Effector CD4-positive, alpha-beta T cell (primary cell): Measurements from ENCODE around the gene HSBP1.

Experiments used
- DNase-seq: peaks from one replicate; pipeline ENCODE4 v3.0.0-alpha.2; 2020
- total RNA-seq: gene quantifications from one replicate; lab custom pipeline; 2026; lab: John Stamatoyannopoulos, UW

The HSBP1 gene
- total RNA-seq = 7.3 reads per million, percentile 26 among the genes with 10 or more reads in this experiment

GRCh38 chr16:83807710-83808572 is at the start of gene HSBP1:
Gene HSBP1 (plus strand): TSS chr16:83807978. CDS start chr16:83808077, 99 bp downstream.
- peak; percentile 90 for DNase-seq

DNA sequence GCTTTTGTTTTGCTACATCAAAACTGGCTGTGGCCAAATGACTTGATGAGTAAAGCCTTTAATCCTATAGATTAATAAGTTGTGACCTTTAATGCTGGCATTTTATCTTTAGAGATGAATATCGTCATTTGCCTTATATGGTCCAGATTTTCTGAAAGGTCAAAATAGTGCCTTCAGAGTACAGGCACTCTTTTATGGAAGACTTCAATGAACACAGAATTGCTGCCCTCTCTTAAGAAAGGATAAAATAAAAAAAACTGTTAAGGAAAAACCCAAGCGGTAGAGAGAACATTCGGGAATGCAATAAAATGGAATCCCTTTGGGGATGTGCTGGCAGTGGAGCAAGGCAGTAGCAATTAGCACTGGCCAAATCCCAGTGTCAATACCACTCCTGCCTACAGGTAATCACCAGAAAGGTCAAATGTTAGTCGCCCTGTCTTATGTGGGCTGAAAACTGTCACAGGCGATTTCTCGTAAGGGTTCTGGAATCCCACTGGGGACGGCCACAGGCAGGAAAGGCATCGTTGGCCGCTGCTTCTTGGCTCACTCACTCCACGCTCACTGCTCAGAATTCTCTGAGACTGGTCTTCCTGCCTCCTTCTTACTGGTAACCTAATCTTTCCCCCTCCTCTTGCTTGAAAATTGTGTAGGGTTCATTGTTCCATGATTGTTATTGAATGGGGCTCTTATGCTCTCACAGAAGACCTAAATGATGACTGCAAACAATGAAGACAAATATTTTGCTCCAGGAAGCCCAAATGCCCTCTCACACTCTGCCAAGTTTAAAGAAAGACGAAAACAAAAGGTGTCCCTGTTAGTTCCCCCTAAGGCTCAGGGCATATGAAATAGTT is 45.4 kb upstream of the HSBP1 start:
- no peak for DNase-seq

GRCh38 chr16:83762992-83763358 is 44.8 kb upstream of the HSBP1 start:
- DNase-seq = no peak

DNA sequence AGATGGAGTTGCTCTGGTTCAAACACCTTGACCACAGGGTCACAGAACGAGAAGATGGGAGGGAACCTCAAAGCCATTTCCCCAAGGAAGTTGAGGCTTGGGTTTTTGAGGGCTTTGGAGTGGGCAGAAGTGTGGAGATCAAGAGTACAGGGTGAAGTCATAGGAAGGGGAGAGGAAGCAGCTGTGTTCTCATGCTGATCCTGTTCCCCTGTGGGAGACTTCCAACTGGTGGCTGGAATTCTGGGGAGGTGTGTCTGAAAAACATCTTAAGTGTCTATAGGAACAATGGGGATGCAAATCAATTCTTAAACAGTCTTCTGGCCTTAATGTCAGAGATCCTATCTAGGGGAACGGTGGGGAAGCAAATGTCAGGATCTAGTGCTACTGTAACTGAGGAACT is 38.8 kb upstream of the HSBP1 start:
- no peak for DNase-seq

DNA sequence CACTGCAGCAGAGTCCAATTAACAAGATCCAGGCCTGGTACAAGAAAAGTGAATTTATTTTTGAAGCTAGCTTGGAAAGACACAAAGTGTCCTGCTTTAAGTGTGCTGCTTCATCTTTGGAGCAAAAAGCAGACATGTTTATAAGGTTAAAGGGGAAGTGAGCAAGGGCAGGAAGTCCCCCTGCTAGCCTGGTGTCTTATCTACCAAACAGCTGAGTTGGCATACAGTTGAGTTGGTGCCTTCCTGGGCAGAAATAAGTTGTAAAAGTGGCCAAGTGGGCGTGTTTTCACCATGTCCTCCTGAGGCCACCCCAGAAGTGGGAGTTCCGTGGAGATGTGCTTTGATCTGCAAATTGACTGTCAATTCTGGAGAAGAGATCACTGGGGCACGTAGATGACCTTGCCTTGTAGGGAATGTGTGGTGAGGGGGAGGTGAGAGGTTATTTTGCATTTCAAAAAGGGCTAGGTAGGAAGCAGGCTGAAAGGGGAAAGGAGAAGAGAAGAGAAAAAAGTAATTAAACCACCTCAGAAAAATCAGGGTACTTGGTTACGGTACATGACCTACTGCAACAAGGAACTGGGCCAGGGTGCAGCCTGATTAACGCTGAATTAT is 38.3 kb upstream of the HSBP1 start:
- no peak for DNase-seq

DNA sequence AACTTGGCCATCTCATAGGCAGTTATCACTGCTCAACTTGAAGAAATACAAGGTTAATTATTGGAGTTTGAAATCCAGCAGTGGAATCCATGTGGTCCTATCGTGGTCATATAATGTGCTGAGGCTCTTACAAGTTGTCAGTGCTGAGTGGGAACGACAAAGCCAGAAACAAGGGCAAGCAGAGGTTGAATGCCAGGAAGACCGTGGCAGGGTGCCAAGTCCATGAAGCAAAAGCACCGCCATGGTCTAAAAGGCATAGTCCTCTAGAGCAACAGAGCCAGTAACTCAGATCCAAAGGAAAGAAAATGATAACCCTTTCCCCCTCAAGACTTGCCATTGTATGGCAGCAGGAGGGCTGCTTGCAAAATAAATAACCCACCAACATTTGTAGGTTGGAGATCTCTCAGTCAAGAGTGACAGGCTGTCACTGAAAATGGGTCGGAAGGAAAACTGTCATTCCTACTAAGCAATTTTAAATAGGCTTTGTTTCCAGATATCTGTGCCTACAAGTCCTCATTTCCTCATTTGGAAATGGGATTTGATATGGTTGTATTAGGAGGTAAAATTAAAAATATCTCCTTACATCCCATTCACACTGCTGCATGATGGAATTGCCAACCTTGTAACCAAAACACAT is 36.4 kb upstream of the HSBP1 start:
- no peak for DNase-seq

DNA sequence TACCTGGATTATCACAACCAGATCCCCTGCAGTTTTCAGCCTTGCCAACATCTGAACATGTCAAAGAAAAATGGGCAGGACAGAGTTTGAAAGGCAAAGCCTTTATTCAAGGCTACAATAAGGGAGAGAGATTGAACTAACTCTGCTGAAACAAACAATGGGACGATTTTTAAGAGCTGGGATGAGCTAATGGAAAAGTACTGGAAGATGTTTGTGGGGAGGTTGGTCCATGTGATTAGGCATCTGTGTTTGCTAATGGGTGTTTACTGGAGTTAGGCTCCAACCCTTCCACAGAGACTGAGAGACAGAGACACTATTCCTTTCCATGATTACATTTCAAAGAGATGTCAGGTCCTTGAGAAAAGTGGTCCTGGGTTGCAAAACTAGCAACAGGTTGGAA is 35.0 kb upstream of the HSBP1 start:
- no peak for DNase-seq

GRCh38 chr16:83774066-83774465 is 33.7 kb upstream of the HSBP1 start:
- DNase-seq = no peak

DNA sequence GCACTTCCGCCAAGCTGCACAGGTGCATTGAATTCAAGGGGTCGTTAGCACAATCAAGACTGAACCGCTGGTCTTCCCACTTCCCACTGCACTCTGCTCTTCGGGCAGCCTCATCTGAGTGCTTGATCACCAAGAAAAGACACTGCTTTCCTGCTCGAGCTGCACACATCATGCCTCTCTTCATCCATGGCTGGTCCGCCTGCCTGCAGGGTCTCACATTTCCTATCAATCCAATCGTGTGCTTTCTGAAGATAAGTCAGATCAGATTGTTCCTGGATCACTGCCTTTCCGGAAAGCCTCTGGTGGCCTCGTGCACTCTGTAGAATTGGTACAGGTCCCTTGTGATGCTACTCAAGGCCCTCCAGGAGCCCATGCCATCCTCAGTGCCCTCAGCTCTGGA is 30.8 kb upstream of the HSBP1 start:
- DNase-seq = no peak

DNA sequence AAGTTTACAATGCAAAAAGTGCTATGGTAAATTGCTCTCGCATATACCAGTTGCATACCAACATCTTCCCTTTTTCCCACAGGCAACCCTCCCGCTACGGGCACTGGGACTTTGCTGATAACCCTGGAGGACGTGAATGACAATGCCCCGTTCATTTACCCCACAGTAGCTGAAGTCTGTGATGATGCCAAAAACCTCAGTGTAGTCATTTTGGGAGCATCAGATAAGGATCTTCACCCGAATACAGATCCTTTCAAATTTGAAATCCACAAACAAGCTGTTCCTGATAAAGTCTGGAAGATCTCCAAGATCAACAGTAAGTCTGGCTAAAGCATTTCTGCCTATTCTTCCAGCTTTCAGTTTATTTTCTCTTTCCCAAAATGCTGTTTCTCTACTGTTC is 27.9 kb upstream of the HSBP1 start:
- no peak for DNase-seq

GRCh38 chr16:83785455-83785854 is 22.3 kb upstream of the HSBP1 start:
- DNase-seq = no peak

DNA sequence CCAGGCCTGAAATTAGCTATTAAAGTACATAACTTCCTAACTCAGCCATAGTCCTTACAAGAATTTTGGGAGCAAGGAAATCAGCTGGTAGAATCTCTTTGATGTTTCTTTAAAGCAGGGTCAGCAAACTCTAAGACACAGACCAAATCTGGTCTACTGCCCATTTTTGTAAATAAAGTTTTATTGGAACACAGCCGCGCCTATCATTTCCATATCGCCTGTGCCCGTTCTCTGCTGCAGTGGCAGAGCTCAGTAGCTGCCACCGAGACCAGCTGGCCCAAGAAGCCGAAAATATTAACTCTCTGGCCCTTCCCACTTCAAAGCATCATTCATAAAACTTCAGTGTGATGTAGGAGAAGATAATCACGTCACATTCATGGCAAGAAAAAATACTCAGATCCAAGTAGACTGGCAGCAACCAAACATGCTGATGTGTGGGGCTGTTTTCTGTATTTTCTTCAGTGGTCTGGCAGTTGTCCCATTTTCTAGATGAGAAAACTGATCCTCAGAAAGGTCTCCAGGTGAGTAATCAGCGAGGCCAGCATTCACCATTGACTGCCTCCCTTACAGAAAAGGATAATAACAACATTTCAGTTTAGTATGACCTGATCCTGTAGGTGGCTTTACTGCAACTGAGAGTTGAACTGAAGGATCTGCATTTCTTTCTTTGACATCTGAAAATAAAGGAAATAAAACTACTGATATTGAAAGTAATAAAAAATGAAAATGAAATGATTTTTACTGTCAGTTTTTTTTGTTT is 18.0 kb upstream of the HSBP1 start:
- no peak for DNase-seq

GRCh38 chr16:83791916-83792315 is 15.9 kb upstream of the HSBP1 start:
- no peak for DNase-seq

GRCh38 chr16:83792391-83792790 is 15.4 kb upstream of the HSBP1 start:
- no peak for DNase-seq

GRCh38 chr16:83793179-83793578 is 14.6 kb upstream of the HSBP1 start:
- DNase-seq = no peak

DNA sequence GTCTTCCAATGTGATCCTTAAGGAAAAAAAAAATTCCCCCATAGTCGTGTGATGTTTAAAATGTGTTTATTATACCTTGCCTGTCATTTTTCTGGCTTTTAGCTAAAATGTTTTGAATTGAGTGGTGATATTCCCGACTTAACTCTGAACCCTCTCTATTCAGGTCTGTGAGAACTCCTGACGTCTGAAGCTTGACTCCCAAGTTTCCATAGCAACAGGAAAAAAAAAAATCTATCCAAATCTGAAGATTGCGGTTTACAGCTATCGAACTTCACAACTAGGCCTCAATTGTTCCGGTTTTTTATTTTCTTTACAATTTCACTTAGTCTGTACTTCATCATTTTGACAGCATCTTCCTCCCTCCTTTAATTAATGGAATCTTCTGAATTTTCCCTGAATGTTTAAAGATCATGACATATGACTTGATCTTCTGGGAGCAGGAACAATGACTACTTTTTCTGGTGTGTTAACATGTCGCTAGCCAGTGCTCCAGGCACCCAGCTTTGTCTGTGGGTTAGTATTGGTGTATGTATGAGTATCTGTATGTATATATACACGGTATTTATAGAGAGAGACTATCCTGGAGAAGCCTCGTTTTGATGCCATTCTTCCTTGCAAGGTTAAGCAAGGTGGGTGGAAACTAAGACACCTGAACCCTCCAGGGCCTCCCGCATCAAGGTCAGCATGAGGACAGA is 12.8 kb upstream of the HSBP1 start:
- DNase-seq = no peak

GRCh38 chr16:83797013-83797412 is 10.8 kb upstream of the HSBP1 start:
- DNase-seq = no peak

- DNase-seq = no peak
Observed at GRCh38 chr16:83799336-83799735, 8.4 kb upstream of the HSBP1 start.

- DNase-seq = no peak
Observed at GRCh38 chr16:83802135-83802534, 5.6 kb upstream of the HSBP1 start.

DNA sequence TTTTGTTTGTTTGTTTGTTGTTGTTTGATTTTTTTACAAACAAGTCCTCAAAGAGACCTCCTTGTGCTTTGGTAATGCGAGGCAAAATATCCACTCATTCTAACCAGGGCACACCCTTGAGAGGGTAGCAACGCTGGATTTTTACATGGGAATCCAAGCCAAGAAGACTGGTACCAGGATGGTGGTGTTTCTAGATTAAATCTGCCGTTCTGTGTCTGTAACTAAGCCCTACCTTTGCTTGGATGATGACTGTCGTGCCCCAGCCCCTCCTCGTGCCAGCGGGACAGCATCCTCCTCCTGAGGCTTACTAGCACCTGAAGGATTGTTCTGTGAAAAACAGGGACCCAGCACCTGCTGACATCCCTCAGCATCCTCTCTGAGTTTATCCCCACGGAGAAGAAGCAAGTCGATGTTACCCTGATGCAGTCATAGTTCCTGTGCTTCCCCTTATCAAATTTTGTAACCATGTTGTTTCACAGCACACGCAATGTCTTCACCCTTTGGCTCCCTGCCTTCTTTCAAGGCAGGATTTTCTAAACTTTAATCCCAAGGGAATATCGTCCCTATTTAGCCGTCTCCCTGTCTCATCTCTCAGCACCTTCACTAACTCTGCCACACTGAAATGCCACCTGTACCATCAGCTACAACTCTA is 5.1 kb upstream of the HSBP1 start:
- no peak for DNase-seq

DNA sequence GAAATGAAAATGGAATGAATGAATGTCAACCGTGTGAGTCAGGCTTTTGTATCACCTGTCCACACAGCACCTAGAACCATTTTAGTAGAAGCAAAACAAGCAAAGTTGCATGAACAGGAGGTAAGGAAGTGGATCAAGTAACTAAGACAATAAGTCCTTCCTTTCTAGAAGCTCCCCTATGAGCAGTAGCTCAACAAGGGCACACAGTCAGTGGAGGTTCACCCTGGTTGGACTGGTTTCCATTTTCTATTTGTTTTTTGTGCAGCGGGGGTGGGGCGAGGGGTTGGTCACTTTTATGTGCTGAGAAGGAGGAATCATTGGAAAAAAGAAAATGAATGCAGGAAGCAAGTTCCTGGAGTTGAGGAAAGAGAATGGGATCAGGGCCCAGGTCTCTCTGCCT is 4.0 kb upstream of the HSBP1 start:
- DNase-seq = no peak
